Stimulated activated CD4-positive, alpha-beta T cell treated with anti-CD3 and anti-CD28 coated beads, TNF-alpha, amount 100 ng/mL, for 24 hours (primary cell): ENCODE results near the gene NUDT21.

Experiments used
- DNase-seq, 3 experiments: peaks; one replicate each; pipeline ENCODE4 v3.0.0-alpha.2; 2020; ENCODE audit warnings: low read depth in 3 of 3

The NUDT21 gene

GRCh38 chr16:56462064-56462796, 11.1 kb upstream of the NUDT21 start:
- no peak for DNase-seq

DNA sequence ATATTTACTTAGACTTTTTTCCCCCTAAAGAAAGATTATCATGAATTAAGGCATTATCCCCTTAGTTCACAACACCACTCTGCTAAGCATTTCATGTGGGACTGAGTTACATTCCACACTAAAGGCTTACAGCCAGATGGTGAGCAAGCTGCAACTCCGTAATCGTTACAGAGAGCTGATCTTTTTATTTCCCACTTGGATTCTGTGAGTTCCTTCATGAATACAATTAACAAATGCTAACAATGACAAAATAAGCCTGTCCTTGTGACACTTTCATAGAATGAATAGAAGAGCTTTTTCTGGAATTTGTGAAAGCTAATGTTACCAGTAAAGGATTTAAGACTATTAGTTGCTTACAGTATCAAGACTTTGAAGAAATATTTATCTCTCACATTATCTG, 9.0 kb upstream of the NUDT21 start:
- DNase-seq = no peak

GRCh38 chr16:56457927-56458470, 6.9 kb upstream of the NUDT21 start:
- no peak for DNase-seq

- DNase-seq = no peak
Measured at GRCh38 chr16:56451753-56452689, 889 bp upstream of the NUDT21 start.

- DNase-seq = no peak
Measured at GRCh38 chr16:56450275-56450985, 702 bp downstream of the NUDT21 start.

- DNase-seq = no peak
Measured at GRCh38 chr16:56448005-56448404, 3.1 kb downstream of the NUDT21 start.

DNA sequence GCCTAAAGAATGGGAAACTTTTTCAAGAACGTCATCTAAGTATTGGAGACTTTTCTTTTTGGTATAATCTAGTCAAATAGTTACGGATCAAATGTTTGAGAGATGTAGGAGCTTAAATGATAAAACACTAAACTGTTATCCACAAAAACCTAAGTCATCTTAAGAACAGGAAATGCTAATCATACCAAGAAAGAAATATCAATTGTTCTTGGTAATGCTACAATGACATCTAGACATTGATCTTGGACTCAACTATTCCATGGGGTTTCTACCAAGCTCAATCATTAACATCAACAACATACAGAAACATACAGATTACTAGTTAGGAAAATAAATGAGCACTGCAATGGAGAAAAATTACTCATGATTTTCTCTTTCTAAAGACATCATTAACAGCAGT, 3.8 kb downstream of the NUDT21 start:
- DNase-seq = no peak

DNA sequence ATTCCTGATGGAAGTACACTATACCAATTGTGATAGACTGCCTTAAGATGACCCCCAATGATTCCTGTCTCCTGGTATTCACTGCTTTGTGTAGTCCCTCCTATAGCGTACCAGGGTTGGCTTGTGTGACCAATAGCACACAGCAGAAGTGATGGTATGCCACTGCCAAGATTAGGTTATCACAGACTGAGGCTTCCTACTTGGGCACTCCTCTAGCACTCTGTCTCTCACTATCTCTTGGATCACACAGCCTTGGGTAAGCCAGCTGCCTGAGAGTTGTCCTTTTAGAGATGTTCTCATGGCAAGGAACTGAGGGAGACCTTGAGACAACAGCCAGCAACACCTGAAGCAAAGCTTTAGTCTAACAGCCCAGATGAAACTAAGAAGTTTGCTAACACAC, 13.1 kb downstream of the NUDT21 start:
- no peak for DNase-seq

DNA sequence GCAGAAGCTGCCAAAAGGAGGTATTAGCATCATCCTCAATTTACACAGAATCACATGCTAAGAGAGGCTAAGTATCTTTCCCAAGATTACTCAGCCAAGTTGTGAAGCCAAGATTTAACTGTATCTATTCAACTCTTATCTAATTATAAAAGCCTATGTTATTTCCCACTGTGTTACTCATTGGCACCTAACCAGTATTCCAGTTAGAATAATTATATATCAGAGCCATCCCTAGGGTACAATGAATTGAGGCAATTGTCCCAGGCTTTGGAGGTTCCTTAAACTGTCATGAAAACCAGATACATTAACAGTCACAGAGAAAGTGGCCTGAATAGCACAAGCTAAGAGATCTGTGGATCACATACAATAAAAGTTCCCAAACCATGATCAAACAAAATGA, 14.9 kb downstream of the NUDT21 start:
- DNase-seq = no peak

GRCh38 chr16:56428091-56428490, 23.0 kb downstream of the NUDT21 start:
- DNase-seq = no peak

GRCh38 chr16:56426585-56426984, 24.5 kb downstream of the NUDT21 start:
- no peak for DNase-seq

DNA sequence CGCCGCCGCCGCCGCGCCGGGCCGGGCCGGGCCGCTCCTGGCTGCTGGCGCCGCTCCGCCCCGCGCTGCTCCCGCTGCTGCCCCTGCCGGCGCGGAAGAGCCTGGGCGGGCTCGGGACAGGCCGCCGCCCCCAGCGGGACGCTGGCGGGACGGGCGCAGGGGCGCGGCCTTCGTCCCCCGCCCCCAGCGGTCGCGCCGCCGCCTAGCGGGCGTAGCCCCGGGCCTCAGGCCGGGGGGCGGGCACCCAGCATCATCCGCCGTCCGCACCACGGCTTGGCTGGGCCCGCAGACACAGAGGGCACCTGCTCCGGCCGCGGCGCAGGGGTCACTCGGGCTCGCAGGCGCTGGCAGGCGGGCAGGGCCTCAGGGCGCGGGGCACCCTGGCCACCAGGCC, 25.7 kb downstream of the NUDT21 start, which contains the start of gene AMFR:
Gene AMFR (minus strand): TSS at position 107 of the 394 bp plus-strand sequence. CDS start 218 bp downstream, outside the sequence.
- peak; percentile 27 to 60 (median 38) for DNase-seq

GRCh38 chr16:56424791-56425438, 26.2 kb downstream of the NUDT21 start:
- DNase-seq = peak in 2 of 3 experiments; percentile 6 to 33

GRCh38 chr16:56424404-56424764, 26.7 kb downstream of the NUDT21 start:
- DNase-seq = no peak

DNA sequence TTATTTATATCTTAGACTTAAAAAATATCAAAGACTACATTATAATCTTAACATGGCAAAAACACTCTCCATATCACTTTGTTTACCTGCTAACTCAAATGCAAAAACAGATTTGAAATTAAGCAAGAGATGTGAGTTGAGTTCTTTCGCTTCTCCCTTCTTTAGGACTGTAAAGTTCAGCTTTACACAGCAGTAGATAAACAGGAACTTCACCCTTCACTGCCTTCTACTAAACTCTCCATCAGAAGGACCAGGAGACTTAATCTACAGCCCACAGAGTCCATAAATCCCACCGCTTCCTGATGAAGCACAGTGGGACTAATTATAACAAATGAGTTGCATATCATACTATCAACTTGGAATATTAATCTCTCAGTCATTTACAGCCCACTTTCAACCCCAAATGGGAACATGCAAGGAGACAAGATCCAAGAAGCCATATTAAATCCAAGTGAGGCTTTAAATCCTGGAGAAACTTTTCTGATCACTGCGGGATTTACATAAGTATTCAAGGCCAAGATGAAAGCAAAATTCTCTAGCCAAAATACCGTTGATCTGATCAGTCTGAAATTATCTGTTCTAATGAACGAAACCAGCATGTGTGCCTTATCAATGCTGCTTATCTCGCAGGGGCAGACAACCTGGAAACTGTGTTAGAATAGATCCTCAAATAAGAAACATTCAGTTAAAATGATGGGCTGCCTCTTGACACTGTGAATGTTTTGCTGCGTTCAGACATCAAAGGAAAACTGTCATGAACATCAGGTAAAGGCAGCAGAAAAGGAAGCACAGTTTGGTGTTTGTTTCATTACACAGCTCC, 27.3 kb downstream of the NUDT21 start:
- DNase-seq = no peak

DNA sequence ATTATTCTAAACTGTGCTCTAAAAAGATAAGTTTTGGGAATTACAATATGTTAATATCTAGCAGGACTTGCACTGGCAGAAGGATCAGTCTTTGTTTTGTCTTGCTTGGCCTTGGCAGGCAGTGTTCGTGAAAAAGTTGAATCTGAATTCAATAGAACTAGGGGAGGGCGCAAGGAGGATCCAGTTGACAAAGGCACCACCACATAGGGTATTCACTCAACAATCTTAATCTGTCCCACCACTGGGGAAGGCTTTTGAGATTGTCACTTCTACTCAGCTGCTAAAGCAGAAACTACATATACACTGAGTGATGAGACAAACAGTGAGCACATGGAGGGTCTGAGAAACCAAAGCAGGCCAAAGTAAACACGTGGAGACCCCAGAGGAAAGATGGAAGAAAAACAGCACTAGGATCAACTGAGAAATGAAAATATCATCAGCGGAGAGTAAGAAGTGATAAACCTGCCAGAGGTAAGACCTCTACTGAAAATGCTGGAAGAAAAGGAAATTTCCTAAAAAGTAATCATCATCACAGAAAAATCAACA, 28.2 kb downstream of the NUDT21 start:
- DNase-seq = no peak

GRCh38 chr16:56421976-56422669, 29.0 kb downstream of the NUDT21 start:
- no peak for DNase-seq

- DNase-seq = no peak
Measured at GRCh38 chr16:56421313-56421712, 29.8 kb downstream of the NUDT21 start.

DNA sequence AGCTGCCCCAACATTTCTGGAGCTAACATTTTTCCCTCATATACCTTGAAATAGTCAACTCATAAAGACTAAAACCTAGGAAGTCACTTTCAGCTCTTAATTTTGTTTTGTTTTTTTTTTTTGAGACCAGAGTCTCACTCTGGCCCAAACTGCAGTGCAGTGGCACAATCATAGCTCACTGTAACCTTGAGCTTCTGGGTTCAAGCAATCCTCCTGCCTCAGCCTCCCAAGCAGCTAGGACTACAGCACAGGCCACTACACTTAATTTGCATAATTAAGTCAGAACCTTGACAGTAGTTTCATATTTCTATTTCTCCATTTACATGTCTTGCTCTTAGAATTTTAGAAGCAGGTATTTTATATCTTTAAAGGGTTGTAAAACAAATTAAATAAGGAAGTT, 30.5 kb downstream of the NUDT21 start:
- DNase-seq = no peak
